Measurements from ENCODE around the gene FRZB.

GRCh38 chr2:182784777-182785176 is 81.7 kb downstream of the FRZB start:
- TF ChIP-seq CTCF (IDR thresholded peaks at IDR 0.05): no peak
- TF ChIP-seq POLR2A (IDR thresholded peaks at IDR 0.05): no peak

All from lower leg skin (tissue), 3 donors.